ENCODE measurements around the gene RXRA. TPM values are rescaled to one million over a fixed set of nuclear protein-coding genes. Genes with fewer than 3 reads are reported as not detected.

Gene RXRA
- total and polyA plus RNA-seq, 2 of the 4 experiments (the other 2 are of a cell fraction): 7.5 to 17.9 TPM

DNA sequence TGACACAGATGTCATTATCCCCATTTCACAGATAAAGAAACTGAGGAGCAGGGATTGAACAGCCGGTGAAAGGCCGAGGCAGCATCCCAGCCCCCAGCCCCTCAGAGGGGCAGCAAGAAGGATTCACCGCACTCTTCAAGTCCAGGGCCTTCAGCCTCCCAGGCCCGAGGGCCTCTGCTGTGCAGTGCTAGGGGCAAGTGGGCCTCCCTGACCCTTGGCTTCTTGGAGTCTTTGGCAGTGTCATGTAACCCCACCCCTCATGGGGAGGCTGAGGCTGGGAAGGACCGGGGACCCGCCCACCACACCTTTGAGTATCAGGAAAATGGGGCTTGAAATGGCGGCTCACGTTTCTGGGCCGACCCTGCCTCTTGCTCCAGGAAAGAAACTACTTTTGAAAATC is 28.7 kb upstream of the RXRA start:
- Histone ChIP-seq H4K5ac (ENCODE audit: low read depth, low read length) (no peak overlapping the region), H4K20me1 (ENCODE audit: insufficient read depth, low read length) (no peaks in the 10 kb centered on the region), H3K14ac (replicated peaks; ENCODE audit: low read depth, low read length) (no peak overlapping the region), H2AK9ac (replicated peaks; ENCODE audit: low read depth, low read length, poor library complexity) (no peak overlapping the region), H3K18ac (ENCODE audit: low read depth, low read length) (no peak overlapping the region), H3K4ac (ENCODE audit: low read depth, low read length) (no peak overlapping the region), H3K9me3 (ENCODE audit: control insufficient read depth, insufficient read depth, low read length) (no peaks in the 10 kb centered on the region; the same call in 1 of the 2 replicates), H4K91ac (ENCODE audit: insufficient read depth, low read depth, low read length) (no peak overlapping the region), H3K23ac (ENCODE audit: low read depth, low read length) (no peak overlapping the region), H3K4me3 (ENCODE audit: insufficient read depth, low read depth, low read length) (no peak overlapping the region), H2BK20ac (ENCODE audit: low read depth, low read length) (no peak overlapping the region), H2BK120ac (ENCODE audit: low read depth, low read length) (no peak overlapping the region), H3K4me1 (ENCODE audit: control insufficient read depth, insufficient read depth, low read length) (peaks cover 5% of the 10 kb centered on the region; the same call in 1 of the 2 replicates), H2AFZ (replicated peaks; ENCODE audit: low read length, poor library complexity) (no peak overlapping the region), H3K27ac (ENCODE audit: insufficient read depth, low read length) (no peak overlapping the region), H3K36me3 (ENCODE audit: control insufficient read depth, insufficient read depth, low read length) (no peaks in the 10 kb centered on the region), H2BK5ac (ENCODE audit: low read depth, low read length, poor library complexity, severe bottlenecking) (no peak overlapping the region), H3K9me1 (ENCODE audit: insufficient read depth, low read length) (no peaks in the 10 kb centered on the region), H3K79me1 (ENCODE audit: low read depth in 1 of 2, low read length in 2 of 2) (no peaks in the 10 kb centered on the region), H3K27me3 (ENCODE audit: control insufficient read depth, insufficient read depth, low read length) (peaks cover 53% of the 10 kb centered on the region), H3K56ac (ENCODE audit: extremely low read depth, insufficient read depth, low read length) (no peak overlapping the region), H4K8ac (ENCODE audit: low read depth in 2 of 2, low read length in 2 of 2) (no peak overlapping the region), H2AK5ac (ENCODE audit: low read depth, low read length) (no peak overlapping the region), H3K9ac (ENCODE audit: low read depth, low read length) (no peak overlapping the region), H3K4me2 (ENCODE audit: low read depth, low read length) (no peak overlapping the region), H2BK15ac (ENCODE audit: low read depth, low read length) (no peak overlapping the region)
- ATAC-seq (ENCODE audit: low read depth) (no peak), DNase-seq (no peak)
- 88% methylated on average over 5 of the region's 9 CpGs; no CpG with 5 or more reads in 1 of the 2 experiments for WGBS, 2 experiments (ENCODE audit: extremely low coverage in 2 of 2, insufficient read length in 1 of 2)
- dilution Hi-C loops (cut with HindIII; ENCODE audit: low sequenced_read_pairs, unreplicated experiment) (no loop called here), intact Hi-C loops (cut with micrococcal nuclease) (no loop called here), in situ Hi-C loops (cut with MboI; ENCODE audit: low sequenced_read_pairs) (no loop called here)
- TF ChIP-seq, protein P1, sequence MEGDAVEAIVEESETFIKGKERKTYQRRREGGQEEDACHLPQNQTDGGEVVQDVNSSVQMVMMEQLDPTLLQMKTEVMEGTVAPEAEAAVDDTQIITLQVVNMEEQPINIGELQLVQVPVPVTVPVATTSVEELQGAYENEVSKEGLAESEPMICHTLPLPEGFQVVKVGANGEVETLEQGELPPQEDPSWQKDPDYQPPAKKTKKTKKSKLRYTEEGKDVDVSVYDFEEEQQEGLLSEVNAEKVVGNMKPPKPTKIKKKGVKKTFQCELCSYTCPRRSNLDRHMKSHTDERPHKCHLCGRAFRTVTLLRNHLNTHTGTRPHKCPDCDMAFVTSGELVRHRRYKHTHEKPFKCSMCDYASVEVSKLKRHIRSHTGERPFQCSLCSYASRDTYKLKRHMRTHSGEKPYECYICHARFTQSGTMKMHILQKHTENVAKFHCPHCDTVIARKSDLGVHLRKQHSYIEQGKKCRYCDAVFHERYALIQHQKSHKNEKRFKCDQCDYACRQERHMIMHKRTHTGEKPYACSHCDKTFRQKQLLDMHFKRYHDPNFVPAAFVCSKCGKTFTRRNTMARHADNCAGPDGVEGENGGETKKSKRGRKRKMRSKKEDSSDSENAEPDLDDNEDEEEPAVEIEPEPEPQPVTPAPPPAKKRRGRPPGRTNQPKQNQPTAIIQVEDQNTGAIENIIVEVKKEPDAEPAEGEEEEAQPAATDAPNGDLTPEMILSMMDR (conservative IDR thresholded peaks at IDR 0.05; ENCODE audit: low read depth, low read length): no peak
- TF ChIP-seq, protein P2, sequence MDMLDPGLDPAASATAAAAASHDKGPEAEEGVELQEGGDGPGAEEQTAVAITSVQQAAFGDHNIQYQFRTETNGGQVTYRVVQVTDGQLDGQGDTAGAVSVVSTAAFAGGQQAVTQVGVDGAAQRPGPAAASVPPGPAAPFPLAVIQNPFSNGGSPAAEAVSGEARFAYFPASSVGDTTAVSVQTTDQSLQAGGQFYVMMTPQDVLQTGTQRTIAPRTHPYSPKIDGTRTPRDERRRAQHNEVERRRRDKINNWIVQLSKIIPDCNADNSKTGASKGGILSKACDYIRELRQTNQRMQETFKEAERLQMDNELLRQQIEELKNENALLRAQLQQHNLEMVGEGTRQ (IDR thresholded peaks at IDR 0.05; ENCODE audit: low read depth, low read length): no peak
- TF ChIP-seq MAFK (IDR thresholded peaks at IDR 0.05; ENCODE audit: low read depth, low read length) (no peak), POLR2A (IDR thresholded peaks at IDR 0.05; ENCODE audit: low read depth, low read length) (no peak), SMC3 (IDR thresholded peaks at IDR 0.05; ENCODE audit: low read depth, low read length) (no peak), RCOR1 (IDR thresholded peaks at IDR 0.05; ENCODE audit: insufficient replicate concordance, low read length) (no peak), FOS (IDR thresholded peaks at IDR 0.05; ENCODE audit: low read depth, low read length) (no peak), CHD1 (IDR thresholded peaks at IDR 0.05; ENCODE audit: low read depth, low read length) (no peak), RAD21 (IDR thresholded peaks at IDR 0.05; ENCODE audit: low read length) (no peak), RFX5 (IDR thresholded peaks at IDR 0.05; ENCODE audit: low read depth, low read length) (no peak), MAZ (IDR thresholded peaks at IDR 0.05; ENCODE audit: borderline replicate concordance, low read depth, low read length) (no peak), NFE2L2 (IDR thresholded peaks at IDR 0.05; ENCODE audit: low read depth, low read length) (no peak), CEBPB (IDR thresholded peaks at IDR 0.05; ENCODE audit: low read depth, low read length) (no peak)
- TF ChIP-seq, protein P3, sequence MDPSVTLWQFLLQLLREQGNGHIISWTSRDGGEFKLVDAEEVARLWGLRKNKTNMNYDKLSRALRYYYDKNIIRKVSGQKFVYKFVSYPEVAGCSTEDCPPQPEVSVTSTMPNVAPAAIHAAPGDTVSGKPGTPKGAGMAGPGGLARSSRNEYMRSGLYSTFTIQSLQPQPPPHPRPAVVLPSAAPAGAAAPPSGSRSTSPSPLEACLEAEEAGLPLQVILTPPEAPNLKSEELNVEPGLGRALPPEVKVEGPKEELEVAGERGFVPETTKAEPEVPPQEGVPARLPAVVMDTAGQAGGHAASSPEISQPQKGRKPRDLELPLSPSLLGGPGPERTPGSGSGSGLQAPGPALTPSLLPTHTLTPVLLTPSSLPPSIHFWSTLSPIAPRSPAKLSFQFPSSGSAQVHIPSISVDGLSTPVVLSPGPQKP (IDR thresholded peaks at IDR 0.05; ENCODE audit: borderline replicate concordance, low read depth, low read length): no peak
- POLR2A ChIA-PET (ENCODE audit: unreplicated experiment): no interaction called here
- CTCF ChIA-PET: no interaction called here
- no TSS peak for BruUV-seq (replicated peaks)
